Measurements from ENCODE around the gene CCDC33.

DNA sequence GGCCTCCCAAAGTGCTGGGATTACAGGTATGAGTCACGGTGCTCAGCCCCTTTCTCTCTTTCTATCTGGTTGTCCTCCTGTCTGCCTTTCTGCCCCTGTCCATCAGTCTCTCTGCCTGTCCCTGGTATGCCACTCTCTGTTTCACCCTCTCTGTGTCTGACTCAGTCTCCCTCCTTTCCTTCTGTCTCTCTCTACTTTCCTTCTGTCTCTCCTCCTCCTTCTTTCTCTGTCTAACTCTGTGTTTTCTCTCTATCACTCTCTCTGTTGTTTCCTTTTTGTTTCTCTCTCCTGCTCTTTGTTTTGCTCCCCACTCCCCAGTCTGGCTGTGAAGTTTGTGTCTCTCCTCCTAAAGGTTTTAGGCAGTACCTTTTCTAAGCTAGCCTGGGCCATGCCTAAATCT is 24.5 kb upstream of the CCDC33 start:
- TF ChIP-seq CTCF (tag by site-specific recombination; IDR thresholded peaks at IDR 0.05): no peak
- TF ChIP-seq ZBTB44 (tag by site-specific recombination; IDR thresholded peaks at IDR 0.05): no peak
- TF ChIP-seq KLF10 (tag by site-specific recombination; IDR thresholded peaks at IDR 0.05): no peak
- TF ChIP-seq, protein P1, sequence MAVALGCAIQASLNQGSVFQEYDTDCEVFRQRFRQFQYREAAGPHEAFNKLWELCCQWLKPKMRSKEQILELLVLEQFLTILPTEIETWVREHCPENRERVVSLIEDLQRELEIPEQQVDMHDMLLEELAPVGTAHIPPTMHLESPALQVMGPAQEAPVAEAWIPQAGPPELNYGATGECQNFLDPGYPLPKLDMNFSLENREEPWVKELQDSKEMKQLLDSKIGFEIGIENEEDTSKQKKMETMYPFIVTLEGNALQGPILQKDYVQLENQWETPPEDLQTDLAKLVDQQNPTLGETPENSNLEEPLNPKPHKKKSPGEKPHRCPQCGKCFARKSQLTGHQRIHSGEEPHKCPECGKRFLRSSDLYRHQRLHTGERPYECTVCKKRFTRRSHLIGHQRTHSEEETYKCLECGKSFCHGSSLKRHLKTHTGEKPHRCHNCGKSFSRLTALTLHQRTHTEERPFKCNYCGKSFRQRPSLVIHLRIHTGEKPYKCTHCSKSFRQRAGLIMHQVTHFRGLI (tag by site-specific recombination; IDR thresholded peaks at IDR 0.05): no peak
- no peak for TF ChIP-seq ZNF660 (tag by site-specific recombination; IDR thresholded peaks at IDR 0.05)
- no peak for TF ChIP-seq ZNF10 (tag by site-specific recombination; IDR thresholded peaks at IDR 0.05)
- no peak for TF ChIP-seq ZNF2 (tag by site-specific recombination; IDR thresholded peaks at IDR 0.05)
- no peak for TF ChIP-seq ZNF585B (tag by site-specific recombination; IDR thresholded peaks at IDR 0.05)
- no peak for TF ChIP-seq YY1 (tag by site-specific recombination; IDR thresholded peaks at IDR 0.05)
- no peak for TF ChIP-seq ZNF677 (tag by site-specific recombination; IDR thresholded peaks at IDR 0.05)
- TF ChIP-seq ZNF777 (tag by site-specific recombination; IDR thresholded peaks at IDR 0.05; ENCODE audit: borderline replicate concordance): no peak
- TF ChIP-seq PATZ1 (tag by site-specific recombination; IDR thresholded peaks at IDR 0.05): no peak
- no peak for TF ChIP-seq ZNF776 (tag by site-specific recombination; IDR thresholded peaks at IDR 0.05; ENCODE audit: borderline replicate concordance)
